ENCODE measurements around the gene EIF4G3.

EIF4G3 gene

GRCh38 chr1:20846461-20847374 lies 330.0 kb downstream of the EIF4G3 start:
- H3K4me3 ChIP-seq: no peak overlapping the region
- TF ChIP-seq CTCF (IDR thresholded peaks at IDR 0.05): no peak
- no peak for DNase-seq (ENCODE audit: low spot score)
- H3K27ac ChIP-seq: no peak overlapping the region

GRCh38 chr1:20840731-20841130 lies 336.0 kb downstream of the EIF4G3 start:
- no peak overlapping the region for H3K27ac ChIP-seq
- DNase-seq (ENCODE audit: low spot score): no peak
- H3K4me3 ChIP-seq: no peak overlapping the region
- no peak for TF ChIP-seq CTCF (IDR thresholded peaks at IDR 0.05)

GRCh38 chr1:20837554-20838192 lies 339.0 kb downstream of the EIF4G3 start:
- DNase-seq (ENCODE audit: low spot score): no peak
- TF ChIP-seq CTCF (IDR thresholded peaks at IDR 0.05): no peak
- no peak overlapping the region for H3K4me3 ChIP-seq
- no peak overlapping the region for H3K27ac ChIP-seq

GRCh38 chr1:20836230-20836629 lies 340.5 kb downstream of the EIF4G3 start:
- no peak overlapping the region for H3K27ac ChIP-seq
- TF ChIP-seq CTCF (IDR thresholded peaks at IDR 0.05): no peak
- no peak overlapping the region for H3K4me3 ChIP-seq
- no peak for DNase-seq (ENCODE audit: low spot score)

GRCh38 chr1:20834780-20835179 lies 341.9 kb downstream of the EIF4G3 start:
- no peak overlapping the region for H3K4me3 ChIP-seq
- no peak for TF ChIP-seq CTCF (IDR thresholded peaks at IDR 0.05)
- H3K27ac ChIP-seq: no peak overlapping the region
- DNase-seq (ENCODE audit: low spot score): no peak

- Histone ChIP-seq H3K27ac (no peak overlapping the region), H3K4me3 (no peak overlapping the region)
- no peak for TF ChIP-seq CTCF (IDR thresholded peaks at IDR 0.05)
- DNase-seq (ENCODE audit: low spot score): no peak
Observed at GRCh38 chr1:20834192-20834591, 342.5 kb downstream of the EIF4G3 start.

- Histone ChIP-seq H3K4me3 (no peak overlapping the region), H3K27ac (no peak overlapping the region)
- TF ChIP-seq CTCF (IDR thresholded peaks at IDR 0.05): no peak
- no peak for DNase-seq (ENCODE audit: low spot score)
Observed at GRCh38 chr1:20830378-20830777, 346.3 kb downstream of the EIF4G3 start.
